Islet precursor cell (in vitro differentiated cells): ENCODE measurements around the gene MAP2K5.

Experiments used
- DNase-seq: peaks from one replicate; pipeline ENCODE4 v3.0.0-alpha.2; 2018

MAP2K5 gene

DNA sequence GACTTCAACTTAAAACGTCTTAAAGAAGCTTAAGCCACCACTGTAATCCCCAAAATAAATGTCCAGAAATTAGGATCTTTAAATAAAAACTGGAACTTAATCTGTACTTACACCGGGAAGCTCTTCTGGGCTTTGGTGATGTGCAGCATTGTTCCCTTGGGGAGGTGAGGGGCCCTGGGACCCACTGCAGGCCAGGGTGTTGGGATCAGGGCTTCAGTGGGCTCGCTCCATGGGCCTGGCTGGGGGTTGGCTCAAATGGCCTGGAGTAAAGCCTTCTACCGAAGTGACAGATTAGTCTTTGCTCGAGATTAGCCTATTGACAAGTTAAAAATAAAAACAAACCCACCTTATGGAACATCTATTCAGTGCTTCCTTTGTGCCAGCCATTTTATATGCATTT lies 303.5 kb downstream of the MAP2K5 start:
- DNase-seq, result no peak

DNA sequence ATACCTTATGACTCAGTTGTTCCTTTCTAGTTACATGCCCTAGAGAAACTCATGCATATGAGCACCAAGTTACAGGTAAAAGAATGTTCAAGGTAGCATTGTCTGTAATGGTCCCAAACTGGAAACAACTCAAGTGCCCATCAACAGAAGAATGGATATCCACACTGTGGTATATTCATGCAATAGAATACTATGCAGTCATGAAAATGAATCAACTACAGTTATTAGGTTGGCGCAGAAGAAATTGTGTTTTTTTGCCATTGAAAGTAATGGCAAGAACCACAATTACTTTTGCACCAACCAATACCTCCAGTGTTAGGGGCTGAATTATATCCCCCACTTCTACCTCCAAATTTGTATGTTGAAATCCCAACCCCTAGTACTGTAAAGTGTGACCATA lies 307.0 kb downstream of the MAP2K5 start:
- DNase-seq, result no peak

DNA sequence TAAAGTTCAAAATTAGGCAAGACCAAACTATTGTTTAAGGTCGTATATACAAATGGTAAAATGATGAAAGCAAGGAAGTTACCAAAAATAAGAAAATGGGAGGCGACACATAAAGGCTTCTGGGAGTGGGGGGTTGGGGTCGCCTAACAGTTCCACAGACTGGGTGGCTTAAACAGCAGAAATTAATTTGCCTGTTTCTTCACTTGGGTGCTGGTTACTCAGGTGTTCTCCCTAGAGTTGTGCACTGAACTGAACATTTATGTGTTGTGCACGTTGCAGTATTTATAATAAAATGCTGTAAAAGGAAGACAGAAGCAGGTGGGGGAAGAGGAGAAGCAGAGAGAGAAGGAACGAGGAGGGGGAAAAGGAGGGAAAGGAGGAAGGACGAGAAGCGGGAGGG lies 307.8 kb downstream of the MAP2K5 start:
- peak; percentile 18 for DNase-seq

DNA sequence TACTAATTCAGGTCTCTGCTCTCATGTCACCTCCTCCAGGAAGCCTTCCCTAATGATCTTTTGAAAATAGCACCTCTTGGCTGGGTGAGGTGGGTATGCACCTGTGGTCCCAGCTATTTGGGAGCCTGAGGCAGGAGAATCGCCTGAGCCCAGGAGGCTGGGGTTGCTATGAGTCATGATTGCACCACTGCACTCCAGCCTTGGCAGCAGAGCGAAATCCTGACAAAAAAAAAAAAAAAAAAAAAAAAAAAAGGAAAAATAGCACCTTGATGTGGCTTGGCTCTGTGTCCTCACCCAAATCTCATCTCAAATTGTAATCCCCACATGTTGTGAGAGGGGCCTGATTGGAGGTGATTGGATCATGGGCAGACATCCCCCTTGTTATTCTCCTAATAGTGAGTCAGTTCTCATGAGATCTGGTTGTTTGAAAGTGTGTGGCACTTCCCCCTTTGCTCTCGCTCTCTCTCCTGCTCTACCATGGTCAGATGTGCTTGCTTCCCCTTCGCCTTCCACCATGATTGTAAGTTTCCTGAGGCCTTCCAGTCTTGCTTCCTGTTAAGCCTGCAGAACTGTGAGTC lies 308.6 kb downstream of the MAP2K5 start:
- peak; percentile 75 for DNase-seq

- DNase-seq, result peak; percentile 38
Observed at GRCh38 chr15:67852418-67852817, 309.9 kb downstream of the MAP2K5 start.

DNA sequence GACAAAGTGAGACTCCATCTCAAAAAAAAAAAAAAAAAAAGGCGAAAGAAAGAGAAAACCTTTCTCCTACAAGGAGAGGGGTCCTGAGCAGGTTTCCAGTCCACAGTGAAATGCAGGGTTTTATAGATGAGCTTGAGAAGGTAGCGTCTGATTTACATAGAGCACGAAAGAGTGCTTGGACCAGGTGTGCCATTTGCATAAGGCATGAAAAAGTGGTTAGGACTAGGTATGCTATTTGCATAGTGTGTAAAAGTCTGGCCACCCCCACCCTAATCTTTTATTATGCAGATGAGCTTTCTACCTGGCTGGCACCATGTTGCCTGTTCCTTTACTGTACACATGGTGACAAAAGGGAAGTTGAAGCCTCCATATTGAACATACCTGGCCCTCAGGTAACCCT lies 311.0 kb downstream of the MAP2K5 start:
- DNase-seq, result peak; percentile 4

GRCh38 chr15:67854358-67854757 lies 311.9 kb downstream of the MAP2K5 start:
- peak; percentile 51 for DNase-seq

DNA sequence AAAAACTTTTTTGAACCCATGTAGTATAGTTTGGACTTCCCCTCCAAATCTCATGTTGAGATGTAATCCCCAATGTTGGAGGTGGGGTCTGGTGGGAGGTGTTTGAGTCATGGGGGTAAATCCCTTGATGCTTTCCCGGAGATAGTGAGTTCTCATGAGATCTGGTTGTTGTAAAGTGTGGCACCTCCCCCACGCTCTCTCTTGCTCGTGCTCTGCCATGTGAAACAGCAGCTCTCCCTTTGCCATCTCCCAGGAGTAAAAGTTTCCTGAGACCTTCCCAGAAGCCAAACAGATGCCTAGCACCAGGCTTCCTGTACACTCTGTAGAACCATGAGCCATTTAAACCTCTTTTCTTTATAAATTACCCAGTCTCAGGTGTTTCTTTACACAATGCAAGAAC lies 313.3 kb downstream of the MAP2K5 start:
- DNase-seq, result peak; percentile 52
